Activated CD4-positive, CD25-positive, alpha-beta regulatory T cell treated with anti-CD3 and anti-CD28 coated beads, Interleukin-2, amount 50 U/mL, for 72 hours (primary cell): ENCODE measurements around the gene PHF23.

ENCODE experiments used
- DNase-seq: peaks from one replicate; pipeline ENCODE4 v3.0.0; 2021

Gene PHF23

DNA sequence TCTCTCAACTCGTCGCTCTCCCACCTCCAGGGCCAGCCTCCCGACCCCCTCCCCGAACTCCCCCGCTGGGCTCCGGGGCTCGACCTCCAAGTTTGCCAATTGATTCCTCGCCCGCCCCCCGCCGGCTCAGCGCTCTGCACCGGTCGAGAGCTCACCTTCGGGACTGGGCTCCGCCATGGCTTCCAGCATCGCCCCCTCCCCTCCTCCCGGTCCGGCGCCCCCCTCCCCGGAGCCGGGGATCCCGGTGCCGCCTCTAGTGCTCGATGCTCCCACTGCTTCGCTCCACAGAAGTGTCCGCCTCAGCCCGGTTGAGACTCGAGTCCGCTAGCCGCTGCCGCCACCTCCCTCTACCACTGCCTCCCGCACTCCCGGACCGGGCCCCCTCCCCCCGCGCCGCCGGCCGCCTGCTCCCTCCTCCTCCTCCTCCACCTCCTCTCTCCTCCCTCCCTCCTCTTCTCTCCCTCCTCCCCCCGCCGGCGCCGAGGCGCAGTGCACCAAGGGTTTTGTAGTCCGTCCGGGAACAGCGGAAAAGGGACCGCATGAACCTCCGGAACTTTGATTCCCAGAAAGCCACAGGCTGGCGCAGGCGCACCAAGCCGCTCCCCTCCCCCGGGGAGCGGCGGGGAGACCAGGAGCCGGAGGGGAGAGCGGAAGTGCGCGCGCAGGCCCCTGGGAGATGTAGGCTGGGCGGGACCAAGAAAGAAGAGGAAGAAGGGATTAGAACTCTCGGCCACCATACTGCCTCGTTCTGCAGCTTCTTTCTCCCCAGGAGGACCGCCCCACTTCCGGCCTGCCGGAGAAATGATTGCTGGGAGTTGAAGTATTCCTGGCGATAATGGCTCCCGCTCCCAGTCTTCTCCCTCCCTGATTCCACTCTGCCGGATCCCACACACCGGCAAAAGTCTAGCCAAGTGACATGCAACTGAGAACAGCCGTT lies at the start of gene PHF23:
Gene PHF23 (minus strand): TSS at position 367 of the 937 bp plus-strand sequence. CDS start 178 bp downstream, at position 189.
- DNase-seq = peak; percentile 94

DNA sequence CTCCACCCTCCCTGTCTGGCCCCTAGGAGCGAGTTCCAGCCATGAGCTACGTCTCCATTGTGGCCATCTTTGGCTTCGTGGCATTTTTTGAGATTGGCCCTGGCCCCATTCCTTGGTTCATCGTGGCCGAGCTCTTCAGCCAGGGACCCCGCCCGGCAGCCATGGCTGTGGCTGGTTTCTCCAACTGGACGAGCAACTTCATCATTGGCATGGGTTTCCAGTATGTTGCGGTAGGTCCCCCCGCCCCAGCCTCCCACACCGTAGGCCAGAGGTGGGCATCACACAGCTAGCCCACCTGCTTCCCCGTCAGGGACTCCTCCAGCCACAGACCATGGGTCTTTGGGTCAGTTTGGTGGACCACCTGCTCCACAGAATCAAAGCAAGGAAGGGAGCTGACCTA lies 46.4 kb upstream of the PHF23 start:
- DNase-seq = no peak

DNA sequence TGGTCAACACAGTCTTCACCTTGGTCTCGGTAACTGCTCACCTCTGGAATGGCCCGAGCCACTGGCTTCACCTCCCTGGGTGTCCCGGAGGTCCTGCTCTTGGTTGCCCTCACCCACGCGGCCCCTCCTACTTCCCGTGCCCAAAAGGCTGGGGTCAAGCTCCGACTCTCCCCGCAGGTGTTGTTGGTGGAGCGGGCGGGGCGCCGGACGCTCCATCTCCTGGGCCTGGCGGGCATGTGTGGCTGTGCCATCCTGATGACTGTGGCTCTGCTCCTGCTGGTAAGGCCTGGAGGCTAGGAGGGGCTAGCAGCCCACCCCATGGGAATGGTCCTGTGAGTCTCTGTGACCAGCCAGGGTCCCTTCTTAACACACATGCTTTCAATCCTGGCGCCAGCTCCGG lies 45.7 kb upstream of the PHF23 start:
- no peak for DNase-seq

DNA sequence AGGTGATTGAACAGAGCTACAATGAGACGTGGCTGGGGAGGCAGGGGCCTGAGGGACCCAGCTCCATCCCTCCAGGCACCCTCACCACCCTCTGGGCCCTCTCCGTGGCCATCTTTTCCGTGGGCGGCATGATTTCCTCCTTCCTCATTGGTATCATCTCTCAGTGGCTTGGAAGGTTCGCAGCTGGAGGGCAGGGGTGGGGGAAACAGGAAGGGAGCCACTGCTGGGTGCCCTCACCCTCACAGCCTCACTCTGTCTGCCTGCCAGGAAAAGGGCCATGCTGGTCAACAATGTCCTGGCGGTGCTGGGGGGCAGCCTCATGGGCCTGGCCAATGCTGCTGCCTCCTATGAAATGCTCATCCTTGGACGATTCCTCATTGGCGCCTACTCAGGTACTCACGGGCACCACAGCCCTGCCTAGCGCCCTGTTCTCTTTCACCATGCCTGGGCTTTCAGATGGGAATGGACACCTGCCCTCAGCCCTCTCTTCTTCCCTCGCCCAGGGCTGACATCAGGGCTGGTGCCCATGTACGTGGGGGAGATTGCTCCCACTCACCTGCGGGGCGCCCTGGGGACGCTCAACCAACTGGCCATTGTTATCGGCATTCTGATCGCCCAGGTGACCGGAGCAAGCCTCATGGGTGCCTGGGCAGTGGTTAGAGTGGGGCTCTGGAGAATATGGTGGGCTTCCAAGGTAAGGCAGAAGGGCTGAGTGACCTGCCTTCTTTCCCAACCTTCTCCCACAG lies 44.4 kb upstream of the PHF23 start:
- DNase-seq = no peak

DNA sequence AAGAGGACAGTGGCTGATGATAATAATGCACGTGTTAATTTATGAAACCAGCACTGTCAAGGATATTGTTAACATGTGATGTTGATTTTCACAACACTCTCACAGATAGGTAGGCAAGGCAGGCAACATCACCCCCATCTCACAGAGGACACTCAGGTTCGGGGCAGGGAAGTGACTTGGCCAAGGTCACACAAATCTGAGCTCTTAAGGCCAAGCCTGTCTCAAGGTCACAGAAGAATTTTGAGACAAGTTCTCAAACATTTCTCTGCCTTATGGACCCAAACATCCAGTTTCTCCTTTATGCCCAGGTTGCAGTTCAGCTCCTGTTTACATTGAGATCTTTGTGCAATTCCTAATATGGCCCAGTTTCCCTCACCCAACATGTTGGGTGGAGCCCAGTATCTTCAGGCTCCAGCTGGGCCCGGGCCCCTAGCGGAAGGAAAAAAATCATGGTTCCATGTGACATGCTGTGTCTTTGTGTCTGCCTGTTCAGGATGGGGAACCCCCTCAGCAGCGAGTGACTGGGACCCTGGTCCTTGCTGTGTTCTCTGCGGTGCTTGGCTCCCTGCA lies 43.6 kb upstream of the PHF23 start:
- no peak for DNase-seq

DNA sequence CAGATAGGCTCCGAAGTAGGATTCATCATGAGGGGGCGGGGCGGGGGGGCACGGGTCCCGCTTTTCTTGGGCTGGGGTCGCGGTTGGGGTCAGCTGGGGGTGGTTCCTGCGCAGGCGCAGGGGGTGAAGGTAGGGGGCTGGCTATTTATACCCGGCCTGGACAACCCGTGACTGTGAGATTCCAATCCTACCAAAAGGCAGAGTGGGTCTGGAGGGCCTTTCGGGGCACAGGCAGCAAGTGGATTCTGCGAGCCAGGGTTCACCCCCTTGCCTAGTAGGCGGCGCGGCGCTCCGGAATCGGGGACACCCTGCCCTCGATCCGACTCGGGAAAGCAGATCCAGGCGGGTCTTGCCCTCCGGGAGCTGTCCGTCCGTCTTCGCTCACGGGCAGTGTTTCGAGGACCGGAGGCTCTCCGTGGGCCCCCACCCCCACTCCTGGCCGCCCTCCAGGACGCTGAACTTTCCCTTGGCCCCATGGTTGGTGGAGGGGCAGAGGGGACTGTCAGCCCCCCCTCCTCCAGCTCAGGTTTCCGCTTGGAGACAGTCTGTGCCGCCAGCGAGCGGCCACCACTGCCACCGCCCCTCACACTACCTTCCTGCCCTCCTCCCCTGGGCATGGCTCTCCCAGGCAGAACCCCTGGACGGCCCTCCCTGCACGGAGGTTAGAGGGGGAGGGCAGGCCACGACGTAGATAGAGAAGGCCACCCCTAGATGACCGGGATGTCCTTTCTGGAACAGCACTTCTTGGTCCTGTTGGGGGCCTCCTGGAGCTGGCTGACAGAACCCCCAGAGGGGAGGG lies 42.9 kb upstream of the PHF23 start:
- no peak for DNase-seq

DNA sequence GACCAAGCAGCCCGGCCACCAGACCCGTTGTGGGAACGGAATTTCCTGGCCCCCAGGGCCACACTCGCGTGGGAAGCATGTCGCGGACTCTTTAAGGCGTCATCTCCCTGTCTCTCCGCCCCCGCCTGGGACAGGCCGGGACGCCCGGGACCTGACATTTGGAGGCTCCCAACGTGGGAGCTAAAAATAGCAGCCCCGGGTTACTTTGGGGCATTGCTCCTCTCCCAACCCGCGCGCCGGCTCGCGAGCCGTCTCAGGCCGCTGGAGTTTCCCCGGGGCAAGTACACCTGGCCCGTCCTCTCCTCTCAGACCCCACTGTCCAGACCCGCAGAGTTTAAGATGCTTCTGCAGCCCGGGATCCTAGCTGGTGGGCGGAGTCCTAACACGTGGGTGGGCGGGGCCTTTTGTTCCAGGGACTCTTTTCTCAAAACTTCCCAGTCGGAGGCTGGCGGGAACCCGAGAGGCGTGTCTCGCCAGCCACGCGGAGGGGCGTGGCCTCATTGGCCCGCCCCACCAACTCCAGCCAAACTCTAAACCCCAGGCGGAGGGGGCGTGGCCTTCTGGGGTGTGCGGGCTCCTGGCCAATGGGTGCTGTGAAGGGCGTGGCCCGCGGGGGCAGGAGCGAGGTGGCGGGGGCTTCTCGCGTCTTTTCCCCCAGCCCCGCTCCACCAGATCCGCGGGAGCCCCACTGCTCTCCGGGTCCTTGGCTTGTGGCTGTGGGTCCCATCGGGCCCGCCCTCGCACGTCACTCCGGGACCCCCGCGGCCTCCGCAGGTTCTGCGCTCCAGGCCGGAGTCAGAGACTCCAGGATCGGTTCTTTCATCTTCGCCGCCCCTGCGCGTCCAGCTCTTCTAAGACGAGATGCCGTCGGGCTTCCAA lies 42.1 kb upstream of the PHF23 start, which contains the start of gene SLC2A4:
Gene SLC2A4 (plus strand): TSS at position 645 of the 879 bp plus-strand sequence. CDS start 217 bp downstream, at position 862.
- peak; percentile 79 for DNase-seq

DNA sequence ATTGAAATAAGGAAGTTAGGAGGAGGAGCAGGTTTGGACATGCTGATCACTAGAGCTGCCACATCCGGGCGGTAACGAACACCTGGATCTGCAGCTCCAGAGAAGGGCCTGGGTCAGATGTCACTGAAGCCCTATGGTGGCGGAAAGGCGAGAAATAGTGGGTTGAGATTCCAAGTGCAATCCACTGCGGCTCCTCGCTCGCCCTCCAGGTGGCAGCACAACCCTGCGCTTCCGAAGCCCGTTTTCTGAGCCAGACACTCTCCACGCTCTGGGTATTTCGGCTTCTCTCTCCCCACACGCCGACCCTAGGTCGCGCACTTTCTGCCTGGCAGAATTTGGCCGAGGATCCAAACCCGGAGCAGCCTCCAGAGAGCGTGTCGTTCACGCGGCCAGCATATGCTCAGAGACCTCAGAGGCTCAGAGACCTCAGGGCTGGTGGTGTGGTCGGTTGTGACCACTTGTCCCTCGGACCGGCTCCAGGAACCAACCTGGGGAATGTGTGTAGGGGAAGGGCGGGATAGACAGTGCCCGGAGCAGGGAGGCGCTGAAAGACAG lies 41.3 kb upstream of the PHF23 start:
- DNase-seq = peak; percentile 76

DNA sequence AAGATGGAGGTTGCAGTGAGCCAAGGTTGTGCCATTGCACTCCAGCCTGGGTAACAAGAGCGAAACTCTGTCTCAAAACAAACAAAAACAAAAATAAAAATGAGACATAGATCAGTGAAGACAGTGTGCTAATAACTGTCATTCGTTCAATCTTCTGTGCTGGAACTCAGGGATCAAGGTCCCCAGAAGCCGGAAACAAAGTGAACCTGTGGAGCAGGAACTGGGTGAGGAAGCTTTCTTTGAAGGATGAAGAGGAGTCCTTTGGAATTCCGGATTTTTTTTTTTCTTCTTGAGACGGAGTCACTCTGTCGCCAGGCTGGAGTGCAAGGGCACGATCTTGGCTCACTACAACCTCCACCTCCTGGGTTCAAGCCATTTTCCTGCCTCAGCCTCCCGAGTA lies 40.2 kb upstream of the PHF23 start:
- DNase-seq = no peak

DNA sequence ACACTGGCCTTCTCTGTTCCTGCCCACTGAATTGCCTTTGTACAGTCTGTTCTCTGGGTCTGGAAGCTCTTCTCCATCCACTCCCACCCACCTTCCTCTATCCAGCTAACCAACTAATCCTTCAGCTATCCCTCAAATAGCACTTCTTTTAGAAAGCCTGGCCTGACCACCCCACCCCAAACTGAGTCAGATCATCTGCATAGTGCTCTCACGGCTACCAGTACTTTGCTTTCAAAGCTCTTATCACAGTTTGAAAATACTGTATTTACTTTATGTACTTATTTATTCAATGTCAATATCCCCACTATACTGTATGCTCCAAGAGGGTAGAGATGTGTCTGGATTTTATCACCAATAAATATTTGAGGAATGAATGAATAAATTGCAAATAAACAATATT lies 27.5 kb upstream of the PHF23 start:
- no peak for DNase-seq

DNA sequence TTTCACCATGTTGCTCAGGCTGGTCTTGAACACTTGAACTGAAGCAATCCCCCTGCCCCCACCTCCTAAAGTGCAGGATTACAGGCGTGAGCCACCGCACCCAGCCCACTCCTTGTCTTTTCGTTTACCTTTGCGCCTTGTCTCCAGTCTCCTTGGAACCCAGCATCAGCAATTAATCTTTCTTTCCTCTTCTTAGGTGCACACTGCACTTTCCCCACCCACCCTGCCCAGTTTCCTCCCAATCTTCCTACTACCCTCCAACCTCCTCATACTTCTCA lies 24.5 kb upstream of the PHF23 start:
- no peak for DNase-seq

DNA sequence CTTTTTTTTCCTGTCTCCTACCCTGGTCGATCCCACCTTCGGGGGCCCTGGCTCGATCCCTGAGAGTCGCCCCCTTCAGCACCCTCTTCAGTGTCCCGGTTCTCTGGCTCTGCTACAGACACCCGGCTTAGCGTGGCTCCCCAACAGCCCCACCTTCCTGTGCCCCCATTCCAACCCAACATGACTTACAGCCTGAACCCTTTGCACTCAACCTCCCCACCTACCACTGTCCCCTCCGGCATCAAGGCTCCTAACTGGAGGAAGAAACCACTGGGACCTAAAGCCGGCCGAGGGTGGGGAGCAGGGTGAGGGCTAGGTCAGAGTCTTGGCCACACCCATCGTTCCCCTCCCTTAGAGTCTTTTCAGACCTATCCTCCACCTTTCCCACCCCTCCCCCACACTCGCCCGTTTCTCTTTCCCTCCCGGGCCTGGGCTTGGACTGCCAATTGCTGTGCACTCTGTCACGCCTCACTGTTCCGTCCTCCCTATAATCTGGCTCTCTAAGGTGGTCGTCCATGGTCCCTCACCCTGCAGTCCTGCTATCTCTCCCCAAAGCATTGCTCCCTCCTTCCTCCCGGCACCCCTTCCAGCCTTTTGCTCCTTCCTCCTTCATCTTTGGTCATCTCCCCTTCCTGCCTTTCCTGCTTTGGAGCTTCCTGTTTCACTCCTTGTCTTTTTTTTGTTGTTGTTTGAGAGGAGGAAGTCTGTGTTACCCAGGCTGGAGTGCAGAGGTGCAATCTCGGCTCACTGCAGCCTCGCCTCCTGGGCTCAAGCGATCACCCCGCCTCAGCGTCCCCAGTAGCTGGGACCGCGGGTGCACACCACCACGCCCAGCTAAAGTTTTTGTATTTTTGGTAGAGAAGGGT lies 23.9 kb upstream of the PHF23 start:
- DNase-seq = no peak

DNA sequence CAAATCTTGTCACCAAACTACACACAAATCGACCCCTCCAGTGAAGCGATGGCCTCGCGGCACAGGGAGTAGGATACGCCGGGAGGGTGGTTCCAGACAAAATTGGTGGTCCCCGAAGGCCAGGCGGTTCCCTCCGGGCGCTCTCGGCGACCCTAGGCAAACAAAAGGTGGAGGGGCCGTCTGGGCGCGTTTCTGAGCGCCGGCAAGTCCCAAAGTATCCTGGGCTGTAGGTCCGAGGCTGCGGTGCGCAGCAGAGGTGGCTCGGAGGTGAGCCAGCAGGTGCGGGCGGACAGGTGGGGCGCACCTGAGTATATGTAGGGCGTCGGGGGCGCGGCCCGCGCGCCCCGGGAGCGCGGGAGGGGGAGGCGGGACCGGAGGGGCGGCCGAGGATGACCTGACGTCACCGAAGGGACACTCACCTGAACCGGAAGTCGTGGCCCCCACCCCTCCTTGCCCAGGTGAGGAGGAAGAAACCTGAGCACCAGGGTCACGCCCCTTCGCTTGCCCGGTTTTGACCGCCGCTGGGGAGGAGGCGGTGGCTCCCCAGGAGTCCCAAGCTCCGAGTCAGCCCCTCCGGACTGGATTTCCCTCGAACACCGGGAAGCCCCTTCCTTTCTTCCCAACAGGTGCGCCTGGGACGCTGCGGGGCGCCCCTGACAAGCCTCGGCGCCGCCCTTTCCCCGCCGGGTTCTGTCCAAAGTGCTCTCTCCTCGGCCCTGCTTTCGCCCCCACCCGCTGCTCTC lies 23.1 kb upstream of the PHF23 start, which contains the start of gene CLDN7:
Gene CLDN7 (minus strand): TSS at position 287 of the 743 bp plus-strand sequence. CDS start 435 bp downstream, outside the sequence.
- no peak for DNase-seq

DNA sequence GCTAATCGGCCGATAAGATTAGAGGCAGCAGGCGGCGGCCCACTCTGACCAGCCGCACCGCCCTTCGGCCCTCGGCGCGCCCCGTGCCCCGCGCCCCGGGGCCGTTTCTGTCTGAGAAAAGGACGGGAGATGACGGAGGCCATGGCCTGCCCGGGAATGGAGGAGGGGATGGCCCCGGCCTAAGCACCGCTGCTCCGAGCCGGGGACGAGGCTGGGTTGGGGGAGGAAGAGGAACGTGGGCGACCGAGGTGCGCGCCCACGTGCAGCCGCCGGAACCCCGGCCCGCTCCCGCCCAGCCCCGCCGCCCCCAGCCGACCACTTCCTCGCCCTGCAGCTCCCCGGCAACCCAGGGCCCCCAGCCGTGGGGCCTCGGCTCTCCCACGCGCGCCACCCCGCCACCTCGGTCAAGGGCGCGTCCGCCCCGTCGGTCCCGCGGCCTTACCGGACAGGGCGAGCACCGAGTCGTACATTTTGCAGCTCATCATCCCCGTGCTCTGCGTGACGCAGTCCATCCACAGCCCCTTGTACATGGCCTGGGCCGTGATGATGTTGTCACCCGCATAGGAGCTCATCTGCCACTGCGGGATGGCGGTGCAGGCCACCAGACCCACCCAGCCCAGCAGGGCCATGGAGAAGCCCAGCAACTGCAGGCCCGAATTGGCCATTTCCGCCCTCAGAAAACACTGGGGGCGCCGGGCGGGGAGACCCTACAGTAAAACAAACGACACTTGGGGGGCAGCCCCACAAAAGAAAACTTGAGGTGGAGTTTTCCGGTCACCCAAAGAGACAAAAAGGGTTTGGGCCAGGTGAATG lies 22.3 kb upstream of the PHF23 start:
- peak; percentile 49 for DNase-seq

DNA sequence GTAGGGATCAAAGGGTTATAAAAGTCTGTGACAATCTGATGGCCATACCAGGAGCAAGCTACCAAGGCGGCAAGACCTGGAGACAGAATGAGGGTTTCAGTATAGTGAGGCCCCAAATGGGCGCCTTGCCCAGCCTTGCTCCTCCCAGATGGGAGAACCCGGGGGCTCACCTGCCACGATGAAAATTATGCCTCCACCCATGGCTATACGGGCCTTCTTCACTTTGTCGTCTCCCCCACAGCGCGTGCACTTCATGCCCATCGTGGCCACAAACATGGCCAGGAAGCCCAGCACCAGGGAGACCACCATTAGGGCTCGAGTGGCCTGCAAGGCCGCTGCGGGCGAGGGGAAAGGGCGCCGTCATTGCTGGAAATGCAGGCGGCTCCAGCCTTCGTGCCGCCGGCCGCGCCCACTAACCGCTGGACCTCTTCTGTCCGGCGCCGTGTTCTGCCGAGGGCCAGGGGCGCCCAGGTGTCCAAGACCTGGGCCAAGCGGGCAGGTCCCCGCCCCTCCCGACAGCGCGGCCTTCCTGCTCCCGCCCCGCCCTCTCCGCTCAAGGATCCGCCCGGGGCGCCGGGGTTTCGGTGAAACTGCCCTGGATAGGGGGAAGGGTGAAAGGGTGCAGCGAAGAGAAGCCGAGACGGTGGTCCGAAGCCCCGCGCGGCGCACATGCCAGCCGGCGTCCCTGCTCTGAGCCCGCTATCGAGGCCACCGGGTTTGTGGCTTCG lies 21.6 kb upstream of the PHF23 start:
- no peak for DNase-seq

DNA sequence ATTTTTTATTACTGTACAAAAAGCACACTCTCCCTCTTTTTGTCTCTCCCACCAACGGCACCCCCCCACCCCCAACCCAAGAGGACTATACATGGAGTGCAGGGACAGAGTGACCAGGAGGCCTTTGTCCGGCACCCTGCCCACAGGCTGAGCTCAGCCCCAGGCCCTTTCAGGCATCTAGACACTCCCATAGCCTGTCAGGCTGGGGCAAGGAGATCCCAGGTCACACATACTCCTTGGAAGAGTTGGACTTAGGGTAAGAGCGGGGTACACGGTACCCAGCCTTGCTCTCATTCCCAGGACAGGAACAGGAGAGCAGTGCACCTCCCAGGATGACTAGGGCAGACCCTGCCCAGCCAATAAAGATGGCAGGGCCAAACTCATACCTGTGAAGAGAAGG lies 20.9 kb upstream of the PHF23 start:
- DNase-seq = no peak

DNA sequence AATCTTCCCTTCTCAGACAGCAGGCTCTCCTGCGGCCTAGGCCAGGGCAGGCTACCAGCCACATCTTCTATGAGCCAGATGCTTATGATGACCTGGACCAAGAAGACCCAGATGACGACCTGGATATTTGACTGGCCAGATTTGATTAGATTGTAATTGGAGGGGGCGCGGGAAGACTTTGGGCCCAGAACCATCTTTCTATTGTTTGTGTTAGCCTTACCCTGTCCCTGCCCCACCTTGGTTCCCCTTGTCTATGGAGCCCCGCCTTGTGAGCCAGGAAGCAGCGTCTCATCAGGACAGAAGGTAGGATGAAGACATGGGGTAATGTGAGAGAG lies 20.3 kb upstream of the PHF23 start:
- DNase-seq = no peak
